GM12891 (cell line): Measurements from ENCODE around the gene TMEM205.

Source experiments
- POLR2A ChIP-seq: IDR thresholded peaks from 2 replicates; pipeline ENCODE4 v1.6.1; 2011; ENCODE audit warnings: low read depth, low read length, control low read depth
- POLR2AphosphoS5 ChIP-seq: IDR thresholded peaks from 2 replicates; pipeline ENCODE4 v1.6.1; 2011; ENCODE audit warnings: low read depth, low read length, control low read depth
- POU2F2 ChIP-seq: IDR thresholded peaks from 2 replicates; pipeline ENCODE4 v1.6.1; 2011; ENCODE audit warnings: low read depth, mild to moderate bottlenecking, control low read depth, low read length, moderate library complexity
- SPI1 ChIP-seq: IDR thresholded peaks from 2 replicates; pipeline ENCODE4 v1.6.1; 2011; ENCODE audit warnings: low read depth, low read length, control low read depth
- TAF1 ChIP-seq: IDR thresholded peaks from 2 replicates; pipeline ENCODE4 v1.6.1; 2011; ENCODE audit warnings: low read depth, low read length, control low read depth

GRCh38 chr19:11359421-11359820 lies 13.4 kb upstream of the TMEM205 start:
- TF ChIP-seq POLR2A (no peak), POLR2AphosphoS5 (no peak), SPI1 (no peak), TAF1 (no peak), POU2F2 (no peak)
